GM18870 (cell line): ENCODE data around the gene BZW2.
"Not testable (repeated sequence)": the region's sequence is repeated elsewhere in the genome, so short reads cannot be mapped to it uniquely, and the experiment has no call there.

Experiments used
- ATAC-seq: cut with Tn5 transposase; IDR thresholded peaks from one replicate; pipeline ENCODE4 v1.9.1; 2021; ENCODE audit warnings: moderate library complexity; ENCODE audit not compliant: unreplicated experiment

BZW2 gene

GRCh38 chr7:16670021-16670420, 24.0 kb downstream of the BZW2 start:
- ATAC-seq = no peak

- no peak for ATAC-seq
Measured at GRCh38 chr7:16670731-16671344, 24.9 kb downstream of the BZW2 start.

DNA sequence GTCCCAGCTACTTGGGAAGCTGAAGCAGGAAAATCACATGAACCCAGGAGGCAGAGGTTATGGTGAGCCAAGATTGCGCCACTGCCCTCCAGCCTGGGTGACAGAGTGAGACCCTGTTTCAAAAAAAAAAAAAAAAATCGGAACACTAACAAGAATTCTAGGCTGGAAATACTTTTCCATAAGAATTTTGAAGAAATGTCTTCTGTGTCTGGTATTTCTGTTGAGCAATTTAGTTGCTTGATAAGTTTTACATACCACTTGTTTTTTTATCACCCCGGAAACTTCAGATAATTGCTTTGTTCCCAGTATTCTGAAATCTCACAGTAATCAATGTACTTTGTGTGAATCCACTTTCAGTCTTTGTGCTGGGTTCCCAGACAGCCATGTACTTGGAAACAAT, 25.8 kb downstream of the BZW2 start:
- no peak for ATAC-seq

DNA sequence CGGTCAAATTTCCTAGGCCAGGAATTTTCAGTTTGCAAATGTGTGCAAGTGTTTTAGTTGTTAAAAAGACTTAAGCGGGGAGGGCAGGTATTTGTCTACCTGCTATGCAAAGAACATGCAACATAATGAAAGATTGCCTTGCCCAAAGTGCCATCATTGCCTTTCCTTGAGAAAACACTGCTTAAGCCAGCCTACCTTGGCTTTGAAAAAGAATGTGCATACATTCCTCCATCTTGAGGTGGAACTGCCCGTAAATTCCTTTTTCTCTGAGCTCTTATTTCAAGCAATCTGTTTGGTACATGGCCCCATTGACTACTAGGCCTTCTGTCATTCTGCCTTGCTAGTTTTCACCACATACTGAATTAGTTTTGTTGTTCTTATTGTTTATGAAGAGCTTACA, 29.3 kb downstream of the BZW2 start:
- no peak for ATAC-seq

DNA sequence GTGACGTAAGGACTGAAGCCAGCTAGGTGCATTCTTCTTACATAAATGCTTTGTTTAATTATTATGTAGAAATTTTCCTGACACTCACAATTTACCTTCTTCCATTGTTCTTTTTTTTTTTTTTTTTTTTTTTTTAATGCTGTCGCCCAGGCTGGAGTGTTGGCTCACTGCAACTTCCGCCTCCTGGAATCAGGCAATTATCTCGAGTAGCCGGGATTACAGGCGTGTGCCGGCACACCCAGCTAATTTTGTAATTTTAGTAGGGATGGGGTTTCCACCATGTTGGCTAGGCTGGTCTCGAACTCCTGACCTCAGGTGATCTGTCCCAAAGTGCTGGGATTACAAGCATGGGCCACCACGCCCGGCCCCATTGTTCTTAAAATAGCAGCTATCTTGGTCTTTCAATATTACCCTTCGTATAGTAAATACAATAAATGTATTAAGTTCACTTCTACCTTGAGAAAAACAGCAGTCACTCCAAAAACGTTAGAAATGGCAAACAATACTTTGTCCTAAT, 32.1 kb downstream of the BZW2 start:
- no peak for ATAC-seq

DNA sequence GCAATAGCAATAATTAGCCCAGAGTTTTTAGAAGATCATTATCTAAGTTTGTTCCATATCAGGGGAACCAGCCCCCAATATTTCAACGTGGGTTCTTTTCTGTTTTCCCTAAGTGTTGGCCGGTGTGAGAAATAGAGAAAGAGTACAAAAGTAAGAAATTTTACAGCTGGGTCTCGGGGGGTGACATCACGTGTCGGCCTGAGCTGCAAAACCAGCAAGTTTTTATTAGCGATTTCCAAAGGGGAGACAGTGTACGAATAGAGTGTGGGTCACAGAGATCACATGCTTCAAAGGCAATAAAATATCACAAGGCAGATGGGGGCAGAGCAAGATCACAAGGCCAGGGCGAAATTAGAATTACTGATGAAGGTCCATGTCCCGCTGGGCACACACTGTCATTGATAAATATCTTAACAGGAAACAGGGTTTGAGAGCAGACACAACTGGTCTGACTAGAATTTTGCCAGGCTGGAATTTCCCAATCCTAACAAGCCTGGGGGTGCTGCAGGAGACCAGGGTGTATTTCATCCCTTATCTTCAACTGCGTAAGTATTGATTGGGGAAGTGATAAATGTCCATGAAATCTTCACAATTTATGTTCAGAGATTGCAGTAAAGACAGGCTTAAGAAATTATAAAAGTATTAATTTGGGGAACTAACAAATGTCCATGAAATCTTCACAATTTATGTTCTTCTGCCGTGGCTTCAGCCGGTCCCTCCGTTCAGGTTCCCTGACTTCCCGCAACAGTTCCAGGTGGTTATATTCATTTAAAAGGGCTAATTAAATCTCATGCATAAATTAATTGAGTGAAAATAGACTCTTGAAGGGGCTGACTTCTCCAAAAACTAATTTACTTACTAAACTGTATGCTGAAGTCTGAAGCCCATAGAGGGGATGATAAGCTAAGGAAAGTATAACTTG, 32.9 kb downstream of the BZW2 start:
- ATAC-seq = not testable (repeated sequence)

DNA sequence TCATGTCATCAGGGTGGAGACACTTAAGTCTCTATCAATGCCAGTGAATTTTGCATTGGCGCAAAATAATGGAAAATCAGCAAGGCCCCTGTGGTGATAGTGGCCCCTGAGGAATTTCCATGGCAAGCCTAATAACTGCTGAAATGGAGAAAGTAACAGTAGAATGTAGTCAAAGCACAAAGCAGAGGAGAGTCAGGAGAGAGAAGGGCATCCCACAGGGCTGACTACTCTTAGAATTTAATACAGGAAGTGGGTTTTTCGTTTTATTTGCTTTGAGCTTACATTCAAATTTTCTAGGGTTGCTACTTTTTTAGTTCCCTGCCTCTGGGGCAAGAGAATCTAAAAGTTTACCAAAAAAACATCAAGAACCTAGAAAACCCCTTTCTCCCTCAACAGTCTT, 39.0 kb downstream of the BZW2 start:
- no peak for ATAC-seq

DNA sequence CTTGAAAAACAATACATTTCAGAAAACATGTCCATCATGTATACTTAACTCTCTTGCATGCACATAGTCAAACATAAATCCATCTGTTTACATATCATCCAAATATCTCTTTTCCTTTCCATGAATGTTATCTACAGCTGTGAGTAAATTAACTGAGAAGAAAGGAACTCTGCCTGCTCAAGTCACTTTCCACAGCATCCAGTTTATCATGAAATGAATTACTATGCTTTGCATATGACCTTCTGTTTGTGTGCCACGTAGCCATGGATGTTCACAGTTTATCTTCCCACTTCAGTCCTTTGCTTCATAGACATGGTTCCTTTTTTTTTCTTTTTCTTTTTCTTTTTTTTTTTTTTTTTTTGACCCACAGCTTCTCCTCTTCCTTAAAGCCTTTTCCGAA, 39.6 kb downstream of the BZW2 start:
- no peak for ATAC-seq

DNA sequence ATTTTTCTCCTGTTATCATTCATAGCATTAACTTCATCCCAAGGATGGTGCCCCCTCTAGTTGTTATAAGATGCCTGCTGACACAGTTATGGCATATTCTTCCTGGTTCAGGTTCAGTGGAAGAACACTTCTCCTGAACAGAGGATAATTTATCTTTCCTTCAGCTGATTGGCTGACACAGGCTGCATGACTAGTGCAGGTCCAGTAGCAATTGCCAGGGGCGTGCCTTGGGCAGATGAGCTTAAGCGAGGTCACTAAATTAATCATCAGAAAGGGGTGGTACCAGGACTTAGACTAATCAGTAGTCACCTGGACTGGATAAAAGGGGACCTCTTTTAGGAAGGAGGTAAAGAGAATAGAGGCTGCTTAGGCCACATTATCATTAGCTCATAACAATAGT, 42.3 kb downstream of the BZW2 start:
- no peak for ATAC-seq

GRCh38 chr7:16691241-16691640, 45.3 kb downstream of the BZW2 start:
- no peak for ATAC-seq

- ATAC-seq = no peak
Measured at GRCh38 chr7:16693601-16694318, 47.8 kb downstream of the BZW2 start.

DNA sequence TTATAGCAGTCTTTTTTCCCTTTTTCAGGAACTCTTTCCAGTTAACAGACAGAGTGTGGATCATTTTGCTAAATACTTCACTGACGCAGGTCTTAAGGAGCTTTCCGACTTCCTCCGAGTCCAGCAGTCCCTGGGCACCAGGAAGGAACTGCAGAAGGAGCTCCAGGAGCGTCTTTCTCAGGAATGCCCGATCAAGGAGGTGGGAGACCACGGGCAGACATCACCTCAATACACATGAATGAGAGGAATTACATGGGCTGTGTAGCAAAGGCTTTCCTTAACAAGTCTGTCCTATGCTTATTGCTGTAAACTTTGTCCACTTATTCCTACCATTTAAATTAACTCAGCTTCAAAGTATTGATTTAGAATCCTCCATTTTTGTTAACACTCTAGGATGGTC, 48.8 kb downstream of the BZW2 start:
- no peak for ATAC-seq

- peak; percentile 50 for ATAC-seq
Measured at GRCh38 chr7:16695621-16696237, 49.7 kb downstream of the BZW2 start.

- no peak for ATAC-seq
Measured at GRCh38 chr7:16697507-16698199, 51.7 kb downstream of the BZW2 start.

GRCh38 chr7:16698200-16698905, 52.4 kb downstream of the BZW2 start:
- no peak for ATAC-seq

DNA sequence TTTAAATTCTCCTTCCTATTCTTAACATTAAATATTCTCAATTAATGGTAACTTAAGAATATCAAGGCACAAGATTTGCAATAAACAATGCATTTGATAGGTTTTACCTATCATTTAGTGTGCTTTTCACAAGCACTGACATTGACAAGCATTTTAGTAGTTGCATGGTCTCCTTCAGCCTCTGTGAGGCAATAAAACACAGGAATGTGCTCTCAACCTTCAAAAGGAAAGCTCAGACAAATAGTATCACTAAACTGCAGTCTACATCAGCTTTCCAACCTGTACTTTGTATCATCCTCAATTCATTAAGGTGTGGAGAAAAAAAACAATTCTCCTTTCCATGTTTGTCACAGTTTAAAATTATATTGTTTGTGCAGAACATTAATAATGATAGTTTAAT, 56.5 kb downstream of the BZW2 start:
- ATAC-seq = no peak

- no peak for ATAC-seq
Measured at GRCh38 chr7:16708511-16708910, 62.5 kb downstream of the BZW2 start.

GRCh38 chr7:16708980-16709379, 63.0 kb downstream of the BZW2 start:
- ATAC-seq = no peak

DNA sequence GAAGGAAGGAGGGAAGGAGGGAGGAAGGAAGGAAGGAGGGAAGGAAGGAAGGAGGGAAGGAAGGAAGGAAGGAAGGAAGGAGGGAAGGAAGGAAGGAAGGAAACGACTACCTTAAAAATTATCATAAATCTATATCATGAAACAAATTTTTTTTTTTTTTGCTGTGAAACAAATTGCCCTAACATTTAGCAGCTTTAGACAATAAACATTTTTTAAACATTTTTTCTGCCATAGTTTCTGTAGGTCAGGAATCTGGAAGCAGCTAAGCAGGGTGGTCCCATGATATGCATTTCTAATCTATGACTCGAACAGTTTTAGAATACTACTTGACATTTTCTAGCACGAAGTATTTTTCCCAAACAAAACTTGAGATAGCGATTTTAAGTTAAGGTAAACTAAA, 64.7 kb downstream of the BZW2 start:
- ATAC-seq = no peak

GRCh38 chr7:16711730-16712129, 65.7 kb downstream of the BZW2 start:
- no peak for ATAC-seq
